OCI-LY3 (cell line): ENCODE data around the gene C22orf39.

Experiments
- H2AFZ ChIP-seq: fragments of 200-600, 300-600 bp; shearing (Covaris generic); 2 replicates; pipeline ENCODE4 v1.6.0; 2014; ENCODE audit warnings: antibody characterized with exemption, low read depth, low read length
- H3K27ac ChIP-seq: fragments of 200-600, 300-600 bp; sonication (generic); 2 replicates; pipeline ENCODE4 v1.5.1; 2014; ENCODE audit warnings: mild to moderate bottlenecking, low read length, moderate library complexity, mixed read lengths
- H3K27me3 ChIP-seq: fragments of 200-600, 300-600 bp; sonication (generic); 2 replicates; pipeline ENCODE4 v1.6.1; 2014; ENCODE audit warnings: low read depth, low read length, mixed read lengths
- H3K36me3 ChIP-seq: fragments of 200-600, 300-600 bp; sonication (generic); replicated peaks from 2 replicates; pipeline ENCODE3; 2014; ENCODE audit warnings: low read depth, low read length, mixed read lengths
- H3K4me1 ChIP-seq: fragments of 300-600, 200-600 bp; sonication (generic); 2 replicates; pipeline ENCODE4 v1.6.1; 2014; ENCODE audit warnings: low read length, mixed read lengths
- H3K4me2 ChIP-seq: fragments of 200-600, 300-600 bp; sonication (generic); 2 replicates; pipeline ENCODE4 v1.6.1; 2014; ENCODE audit warnings: low read length, mixed read lengths
- H3K4me3 ChIP-seq: fragments of 300-600, 200-600 bp; sonication (generic); 2 replicates; pipeline ENCODE4 v1.5.1; 2014; ENCODE audit warnings: antibody characterized with exemption, mild to moderate bottlenecking, low read length, moderate library complexity
- H3K79me2 ChIP-seq: fragments of 300-600, 200-600 bp; shearing (Covaris generic); 2 replicates; pipeline ENCODE4 v1.6.1; 2014; ENCODE audit warnings: mild to moderate bottlenecking, low read length, mixed read lengths
- H3K9ac ChIP-seq: fragments of 300-600, 200-600 bp; shearing (Covaris generic); 2 replicates; pipeline ENCODE4 v1.6.0; 2014; ENCODE audit warnings: mild to moderate bottlenecking, low read length, moderate library complexity
- H3K9me3 ChIP-seq: fragments of 200-600, 300-600 bp; shearing (Covaris generic); 2 replicates; pipeline ENCODE4 v1.6.1; 2014; ENCODE audit warnings: low read length, mixed read lengths; ENCODE audit not compliant: insufficient read depth
- H4K20me1 ChIP-seq: fragments of 200-600, 300-600 bp; sonication (generic); 2 replicates; pipeline ENCODE4 v1.6.1; 2016; ENCODE audit warnings: low read length, mixed read lengths; ENCODE audit not compliant: insufficient read depth
- EZH2phosphoT487 ChIP-seq: fragments of 200-600 bp; shearing (Covaris generic); IDR thresholded peaks from 2 replicates; pipeline ENCODE4 v1.6.1; 2018; ENCODE audit warnings: antibody characterized with exemption, mixed run types, low read depth
- TF ChIP-seq, protein P1 (sequence below): fragments of 200-600, 300-600 bp; sonication (generic); IDR thresholded peaks from 2 replicates; pipeline ENCODE4 v1.5.1; 2014; ENCODE audit warnings: antibody characterized with exemption, low read length, low read depth

The C22orf39 gene, protein sequence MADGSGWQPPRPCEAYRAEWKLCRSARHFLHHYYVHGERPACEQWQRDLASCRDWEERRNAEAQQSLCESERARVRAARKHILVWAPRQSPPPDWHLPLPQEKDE

DNA sequence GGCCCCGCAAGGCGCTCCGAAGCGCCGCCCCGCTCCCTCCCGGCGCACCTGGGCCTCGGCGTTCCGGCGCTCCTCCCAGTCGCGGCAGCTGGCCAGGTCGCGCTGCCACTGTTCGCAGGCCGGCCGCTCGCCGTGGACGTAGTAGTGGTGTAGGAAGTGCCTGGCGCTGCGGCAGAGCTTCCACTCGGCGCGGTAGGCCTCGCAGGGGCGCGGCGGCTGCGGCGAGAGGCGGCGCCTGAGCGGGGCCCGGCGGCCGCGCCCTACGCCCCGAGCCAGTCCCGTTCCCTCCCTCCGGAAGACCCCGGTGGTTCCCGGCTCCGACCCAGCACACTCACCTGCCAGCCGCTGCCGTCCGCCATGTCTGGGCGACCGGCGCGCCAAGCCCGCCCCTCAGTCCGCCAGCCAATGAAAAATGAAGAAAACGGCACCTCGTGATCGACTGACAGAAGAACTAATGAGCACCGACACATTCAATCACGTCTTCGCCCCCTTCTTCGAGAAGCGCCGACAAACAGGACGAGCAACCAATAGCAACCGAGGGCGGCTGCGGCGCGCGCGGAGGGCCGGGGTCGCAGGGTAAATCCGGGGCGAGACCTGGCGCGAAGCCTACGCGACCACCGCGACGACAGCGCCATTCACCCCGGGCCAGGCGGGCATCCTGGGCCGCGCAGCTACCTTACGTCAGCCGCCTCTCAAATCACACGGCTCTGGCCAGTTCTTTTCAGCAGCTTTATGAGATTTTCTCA, at the start of gene C22orf39:
Gene C22orf39, minus strand, starts transcription at position 382 of the 746 bp plus-strand sequence. Its CDS starts 23 bp downstream, at position 359.
- peaks cover 22% of the 10 kb centered on the region for H3K4me1 ChIP-seq
- H3K9me3 ChIP-seq = no peaks in the 10 kb centered on the region
- H3K4me3 ChIP-seq = peak within 1 kb of the TSS; percentile 89
- TF ChIP-seq EZH2phosphoT487 = no peak
- TF ChIP-seq, protein P1, sequence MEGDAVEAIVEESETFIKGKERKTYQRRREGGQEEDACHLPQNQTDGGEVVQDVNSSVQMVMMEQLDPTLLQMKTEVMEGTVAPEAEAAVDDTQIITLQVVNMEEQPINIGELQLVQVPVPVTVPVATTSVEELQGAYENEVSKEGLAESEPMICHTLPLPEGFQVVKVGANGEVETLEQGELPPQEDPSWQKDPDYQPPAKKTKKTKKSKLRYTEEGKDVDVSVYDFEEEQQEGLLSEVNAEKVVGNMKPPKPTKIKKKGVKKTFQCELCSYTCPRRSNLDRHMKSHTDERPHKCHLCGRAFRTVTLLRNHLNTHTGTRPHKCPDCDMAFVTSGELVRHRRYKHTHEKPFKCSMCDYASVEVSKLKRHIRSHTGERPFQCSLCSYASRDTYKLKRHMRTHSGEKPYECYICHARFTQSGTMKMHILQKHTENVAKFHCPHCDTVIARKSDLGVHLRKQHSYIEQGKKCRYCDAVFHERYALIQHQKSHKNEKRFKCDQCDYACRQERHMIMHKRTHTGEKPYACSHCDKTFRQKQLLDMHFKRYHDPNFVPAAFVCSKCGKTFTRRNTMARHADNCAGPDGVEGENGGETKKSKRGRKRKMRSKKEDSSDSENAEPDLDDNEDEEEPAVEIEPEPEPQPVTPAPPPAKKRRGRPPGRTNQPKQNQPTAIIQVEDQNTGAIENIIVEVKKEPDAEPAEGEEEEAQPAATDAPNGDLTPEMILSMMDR = no peak
- peak within 1 kb of the TSS; percentile 94 for H3K4me2 ChIP-seq
- H3K27ac ChIP-seq = peak within 1 kb of the TSS; percentile 63
- peak within 1 kb of the TSS; percentile 92 for H2AFZ ChIP-seq
- peaks cover 14% of the 10 kb centered on the region; the same call in 1 of the 2 replicates for H4K20me1 ChIP-seq
- H3K36me3 ChIP-seq = peaks cover 43% of the 10 kb centered on the region
- peak within 1 kb of the TSS; percentile 89 for H3K9ac ChIP-seq
- H3K79me2 ChIP-seq = peaks cover 60% of the 10 kb centered on the region
- H3K27me3 ChIP-seq = no peaks in the 10 kb centered on the region

DNA sequence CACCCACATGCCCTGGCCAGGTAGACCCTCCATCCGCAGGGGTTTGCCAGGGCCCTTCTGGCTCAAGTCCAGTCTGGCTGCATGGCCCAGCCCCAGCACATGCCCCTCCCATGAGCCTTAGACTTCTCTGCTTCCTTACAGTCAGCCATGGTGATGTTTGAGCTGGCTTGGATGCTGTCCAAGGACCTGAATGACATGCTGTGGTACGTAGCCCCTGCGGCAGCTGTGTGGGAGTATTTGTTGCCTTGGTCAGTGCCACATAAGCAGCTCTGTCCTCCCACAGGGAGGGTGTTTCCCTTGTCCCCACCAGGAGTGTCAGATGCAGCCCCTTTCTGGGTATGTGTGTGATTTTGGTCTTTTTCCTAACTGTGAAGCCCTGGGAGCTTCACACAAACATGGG, 49.7 kb upstream of the C22orf39 start:
- Histone ChIP-seq H3K9ac (no peak overlapping the region), H3K4me1 (no peaks in the 10 kb centered on the region), H3K79me2 (no peaks in the 10 kb centered on the region; the same call in 1 of the 2 replicates), H3K4me2 (no peak overlapping the region), H3K4me3 (no peak overlapping the region), H3K27ac (no peak overlapping the region), H2AFZ (no peak overlapping the region), H3K27me3 (no peaks in the 10 kb centered on the region), H3K36me3 (peaks cover 55% of the 10 kb centered on the region), H3K9me3 (no peaks in the 10 kb centered on the region), H4K20me1 (0 out of 2 replicates have a peak, but pooled peaks cover 6% of the 10 kb centered on the region)
- TF ChIP-seq EZH2phosphoT487 = no peak
- TF ChIP-seq, protein P1 = no peak

DNA sequence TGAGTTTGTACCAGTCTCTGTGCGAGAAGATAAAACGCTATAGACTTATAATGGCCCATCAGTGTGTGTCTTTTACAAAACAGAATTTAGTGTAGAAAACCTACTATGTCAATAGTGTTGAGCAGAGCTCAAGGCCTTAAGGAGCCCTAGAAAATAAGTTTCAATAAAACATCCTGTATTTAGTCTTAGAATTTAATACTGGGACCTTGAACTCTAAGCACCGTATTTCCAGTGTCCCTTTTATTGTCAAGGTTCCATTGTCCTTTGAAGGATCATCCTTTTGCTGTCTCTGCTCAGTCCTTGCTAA, 48.8 kb upstream of the C22orf39 start:
- H3K27me3 ChIP-seq = no peaks in the 10 kb centered on the region
- no peak overlapping the region for H2AFZ ChIP-seq
- no peak overlapping the region for H3K4me2 ChIP-seq
- no peaks in the 10 kb centered on the region for H3K4me1 ChIP-seq
- no peaks in the 10 kb centered on the region for H3K9me3 ChIP-seq
- TF ChIP-seq, protein P1 = no peak
- no peak for TF ChIP-seq EZH2phosphoT487
- 0 out of 2 replicates have a peak, but pooled peaks cover 6% of the 10 kb centered on the region for H4K20me1 ChIP-seq
- peaks cover 58% of the 10 kb centered on the region for H3K36me3 ChIP-seq
- H3K79me2 ChIP-seq = no peaks in the 10 kb centered on the region; the same call in 1 of the 2 replicates
- H3K27ac ChIP-seq = no peak overlapping the region
- H3K4me3 ChIP-seq = no peak overlapping the region
- H3K9ac ChIP-seq = no peak overlapping the region

DNA sequence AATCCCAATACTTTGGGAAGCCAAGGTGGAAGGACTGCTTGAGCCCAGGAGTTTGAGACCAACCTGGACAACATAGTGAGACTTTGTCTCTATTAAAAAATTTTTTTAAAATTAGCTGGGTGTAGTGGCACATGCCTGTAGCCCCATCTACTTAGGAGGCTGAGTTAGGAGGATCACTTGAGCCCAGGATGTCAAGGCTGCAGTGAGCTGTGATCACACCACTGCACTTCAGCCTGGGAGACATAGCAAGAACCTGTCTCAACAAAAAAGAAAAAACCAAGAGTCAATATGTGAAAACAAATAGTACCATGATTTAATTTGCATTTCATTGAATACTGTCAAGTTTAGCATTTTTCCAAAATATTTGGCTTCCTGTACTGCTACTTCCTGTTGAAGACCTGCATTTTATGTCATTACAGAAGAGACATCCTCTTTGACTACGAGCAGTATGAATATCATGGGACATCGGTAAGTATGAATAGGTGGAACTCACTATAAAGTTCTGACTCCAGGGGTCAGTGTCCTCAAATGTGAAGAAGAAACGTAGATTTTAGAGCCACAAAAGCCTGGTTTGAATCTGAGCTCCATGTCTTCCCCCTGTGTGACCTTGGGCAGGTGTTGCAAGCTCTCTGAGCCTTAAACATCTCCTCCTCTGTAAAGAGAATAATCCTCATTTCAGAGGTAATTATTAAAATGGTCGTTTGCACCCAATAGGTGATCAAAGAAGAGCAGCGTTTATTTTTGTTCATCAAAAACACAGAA, 48.2 kb upstream of the C22orf39 start:
- no peaks in the 10 kb centered on the region for H3K4me1 ChIP-seq
- no peaks in the 10 kb centered on the region for H3K9me3 ChIP-seq
- H4K20me1 ChIP-seq = 0 out of 2 replicates have a peak, but pooled peaks cover 6% of the 10 kb centered on the region
- H3K4me2 ChIP-seq = no peak overlapping the region
- no peaks in the 10 kb centered on the region; the same call in 1 of the 2 replicates for H3K79me2 ChIP-seq
- H3K27me3 ChIP-seq = no peaks in the 10 kb centered on the region
- TF ChIP-seq, protein P1 = peak; percentile 43
- TF ChIP-seq EZH2phosphoT487 = no peak
- H3K9ac ChIP-seq = no peak overlapping the region
- H3K4me3 ChIP-seq = no peak overlapping the region
- H3K36me3 ChIP-seq = peaks cover 61% of the 10 kb centered on the region
- no peak overlapping the region for H3K27ac ChIP-seq
- H2AFZ ChIP-seq = no peak overlapping the region
